Subcutaneous adipose tissue (tissue), 4 donors: ENCODE measurements around the gene ZNF630. TPM values are rescaled to one million over a fixed set of nuclear protein-coding genes. Genes with fewer than 3 reads are reported as not detected.

Experiments
- CTCF ChIP-seq: fragments of 450-650 bp; IDR thresholded peaks from one replicate; pipeline ENCODE4 v1.5.1; 2016; ENCODE audit warnings: low read depth, mild to moderate bottlenecking, control low read depth, antibody characterized with exemption, moderate library complexity
- total RNA-seq, 4 donors: library from RNA; depleted of rRNA; stranded (reverse); fragments of >200 nt; gene quantifications; one replicate each; pipeline ENCODE4 v1.1.0, GENCODE V29; 2016

ZNF630 gene
- total RNA-seq, 4 donors from 2014 or later: 0.65 to 4.0 (median 2.8) TPM

GRCh38 chrX:48022738-48023137, 48.7 kb downstream of the ZNF630 start:
- TF ChIP-seq CTCF: no peak

- no peak for TF ChIP-seq CTCF
Observed at GRCh38 chrX:48022100-48022499, 49.3 kb downstream of the ZNF630 start.

GRCh38 chrX:48021026-48021900, 50.2 kb downstream of the ZNF630 start:
- no peak for TF ChIP-seq CTCF

Other genes with a start within 250 kb of the ZNF630 start
- 1 to 10 TPM; 4.7 to 7.3 (median 6.4) TPM for gene ZNF81, start 234.7 kb downstream of the ZNF630 start, total RNA-seq
- gene ZNF182, start 67.7 kb downstream of the ZNF630 start, total RNA-seq: 1 to 10 TPM; 3.4 to 7.9 (median 6.8) TPM
- not detected for gene SPACA5, start 64.7 kb downstream of the ZNF630 start, total RNA-seq
- not detected for gene SPACA5B, start 59.0 kb upstream of the ZNF630 start, total RNA-seq
- not detected for gene SSX5, start 125.2 kb upstream of the ZNF630 start, total RNA-seq
- gene SSX1, start 183.8 kb upstream of the ZNF630 start, total RNA-seq: not detected